ENCODE data around the gene WDR53.

GRCh38 chr3:196504556-196504955 lies 63.8 kb downstream of the WDR53 start:
- TF ChIP-seq, protein P1, sequence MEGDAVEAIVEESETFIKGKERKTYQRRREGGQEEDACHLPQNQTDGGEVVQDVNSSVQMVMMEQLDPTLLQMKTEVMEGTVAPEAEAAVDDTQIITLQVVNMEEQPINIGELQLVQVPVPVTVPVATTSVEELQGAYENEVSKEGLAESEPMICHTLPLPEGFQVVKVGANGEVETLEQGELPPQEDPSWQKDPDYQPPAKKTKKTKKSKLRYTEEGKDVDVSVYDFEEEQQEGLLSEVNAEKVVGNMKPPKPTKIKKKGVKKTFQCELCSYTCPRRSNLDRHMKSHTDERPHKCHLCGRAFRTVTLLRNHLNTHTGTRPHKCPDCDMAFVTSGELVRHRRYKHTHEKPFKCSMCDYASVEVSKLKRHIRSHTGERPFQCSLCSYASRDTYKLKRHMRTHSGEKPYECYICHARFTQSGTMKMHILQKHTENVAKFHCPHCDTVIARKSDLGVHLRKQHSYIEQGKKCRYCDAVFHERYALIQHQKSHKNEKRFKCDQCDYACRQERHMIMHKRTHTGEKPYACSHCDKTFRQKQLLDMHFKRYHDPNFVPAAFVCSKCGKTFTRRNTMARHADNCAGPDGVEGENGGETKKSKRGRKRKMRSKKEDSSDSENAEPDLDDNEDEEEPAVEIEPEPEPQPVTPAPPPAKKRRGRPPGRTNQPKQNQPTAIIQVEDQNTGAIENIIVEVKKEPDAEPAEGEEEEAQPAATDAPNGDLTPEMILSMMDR (IDR thresholded peaks at IDR 0.05): no peak
- TF ChIP-seq POLR2A (IDR thresholded peaks at IDR 0.05; ENCODE audit: low read depth) (no peak), POLR2AphosphoS5 (IDR thresholded peaks at IDR 0.05) (no peak)
